Measurements from ENCODE around the gene GABRA5.
A peak's percentile ranks its signal among the peaks of the same experiment; 100 is the strongest.
"Not testable (repeated sequence)": the region's sequence is repeated elsewhere in the genome, so short reads cannot be mapped to it uniquely, and the experiment has no call there.

The GABRA5 gene

GRCh38 chr15:26874774-26875475, 8.1 kb downstream of the GABRA5 start:
- Histone ChIP-seq H3K27ac (no peak overlapping the region), H3K4me3 (no peak overlapping the region)

GRCh38 chr15:26875476-26875850, 8.6 kb downstream of the GABRA5 start:
- no peak overlapping the region for H3K4me3 ChIP-seq

GRCh38 chr15:26877831-26878230, 11.0 kb downstream of the GABRA5 start:
- Histone ChIP-seq H3K27ac (no peak overlapping the region), H3K4me3 (no peak overlapping the region)

More at GRCh38 chr15:26875476-26875850, 8.6 kb downstream of the GABRA5 start:
- H3K27ac ChIP-seq = no peak overlapping the region

GRCh38 chr15:26879706-26880105, 12.8 kb downstream of the GABRA5 start:
- no peak overlapping the region for H3K27ac ChIP-seq
- no peak overlapping the region for H3K4me3 ChIP-seq

- H3K4me3 ChIP-seq = no peak overlapping the region
Measured at GRCh38 chr15:26882112-26882511, 15.2 kb downstream of the GABRA5 start.

GRCh38 chr15:26882616-26883365, 15.9 kb downstream of the GABRA5 start:
- Histone ChIP-seq H3K27ac (no peak overlapping the region), H3K4me3 (no peak overlapping the region)

More at GRCh38 chr15:26882112-26882511, 15.2 kb downstream of the GABRA5 start:
- H3K27ac ChIP-seq = no peak overlapping the region

- Histone ChIP-seq H3K27ac (no peak overlapping the region), H3K4me3 (no peak overlapping the region)
Measured at GRCh38 chr15:26883466-26883865, 16.6 kb downstream of the GABRA5 start.

GRCh38 chr15:26886566-26886965, 19.7 kb downstream of the GABRA5 start:
- no peak overlapping the region for H3K4me3 ChIP-seq
- no peak overlapping the region for H3K27ac ChIP-seq

GRCh38 chr15:26887926-26888666, 21.2 kb downstream of the GABRA5 start:
- H3K27ac ChIP-seq = no peak overlapping the region
- H3K4me3 ChIP-seq = no peak overlapping the region

GRCh38 chr15:26888761-26889160, 21.9 kb downstream of the GABRA5 start:
- no peak overlapping the region for H3K4me3 ChIP-seq
- no peak overlapping the region for H3K27ac ChIP-seq

- H3K27ac ChIP-seq = no peak overlapping the region
Measured at GRCh38 chr15:26889298-26889898, 22.5 kb downstream of the GABRA5 start.

GRCh38 chr15:26890451-26890850, 23.6 kb downstream of the GABRA5 start:
- H3K27ac ChIP-seq = no peak overlapping the region
- H3K4me3 ChIP-seq = no peak overlapping the region

More at GRCh38 chr15:26889298-26889898, 22.5 kb downstream of the GABRA5 start:
- H3K4me3 ChIP-seq = no peak overlapping the region

GRCh38 chr15:26890988-26891387, 24.1 kb downstream of the GABRA5 start:
- Histone ChIP-seq H3K4me3 (no peak overlapping the region), H3K27ac (no peak overlapping the region)

- Histone ChIP-seq H3K27ac (no peak overlapping the region), H3K4me3 (peak overlapping the region in 2 of 7 experiments; percentile 3 to 11)
Measured at GRCh38 chr15:26891448-26892181, 24.8 kb downstream of the GABRA5 start.

GRCh38 chr15:26892182-26892518, 25.3 kb downstream of the GABRA5 start:
- Histone ChIP-seq H3K27ac (no peak overlapping the region), H3K4me3 (peak overlapping the region in 1 of 7 experiments; percentile 3)

- Histone ChIP-seq H3K4me3 (no peak overlapping the region), H3K27ac (no peak overlapping the region)
Measured at GRCh38 chr15:26892678-26893077, 25.8 kb downstream of the GABRA5 start.

GRCh38 chr15:26893351-26894065, 26.6 kb downstream of the GABRA5 start:
- Histone ChIP-seq H3K27ac (no peak overlapping the region), H3K4me3 (no peak overlapping the region)

GRCh38 chr15:26894181-26894580, 27.3 kb downstream of the GABRA5 start:
- no peak overlapping the region for H3K4me3 ChIP-seq
- H3K27ac ChIP-seq = no peak overlapping the region

- not testable (repeated sequence) for H3K27ac ChIP-seq, H3K4me3 ChIP-seq
Measured at GRCh38 chr15:26895346-26895745, 28.5 kb downstream of the GABRA5 start.
